K562 (cell line): ENCODE data around the gene RBBP8. TPM values are rescaled to one million over a fixed set of nuclear protein-coding genes. Genes with fewer than 3 reads are reported as not detected.

Experiments
- ATF6 ChIP-seq: sonication (generic); formaldehyde crosslinking; IDR thresholded peaks from 2 replicates; pipeline ENCODE4 v1.4.0; 2020; ENCODE audit warnings: mild to moderate bottlenecking, missing genetic modification reagents
- BRD9 ChIP-seq: fragments of 450-650 bp; IDR thresholded peaks from 2 replicates; pipeline ENCODE4 v1.6.1; 2018; ENCODE audit warnings: low read depth; ENCODE audit not compliant: partially characterized antibody
- MCM5 ChIP-seq: fragments of 450-650 bp; IDR thresholded peaks from 2 replicates; pipeline ENCODE4 v1.6.1; 2016; ENCODE audit warnings: low read depth
- PTRF ChIP-seq: fragments of 450-650 bp; IDR thresholded peaks from 2 replicates; pipeline ENCODE4 v1.6.1; 2016; ENCODE audit warnings: mild to moderate bottlenecking, missing genetic modification characterization, missing compliant biosample characterization
- RBM17 ChIP-seq: fragments of 200-400 bp; formaldehyde crosslinking; IDR thresholded peaks from 2 replicates; pipeline ENCODE4 v1.6.1; 2017; ENCODE audit warnings: low read depth, mild to moderate bottlenecking, low read length, borderline replicate concordance
- SP1 ChIP-seq: sonication (generic); formaldehyde crosslinking; IDR thresholded peaks from 2 replicates; pipeline ENCODE4 v1.8.1; 2022; ENCODE audit warnings: mild to moderate bottlenecking, missing genetic modification reagents
- THAP12 ChIP-seq: fragments of 250-450 bp; sonication (Bioruptor Pico); IDR thresholded peaks from 2 replicates; pipeline ENCODE4 v1.9.0; 2021; ENCODE audit warnings: mild to moderate bottlenecking, inconsistent platforms
- ZNF407 ChIP-seq: fragments of 450-650 bp; IDR thresholded peaks from 2 replicates; pipeline ENCODE4 v1.6.1; 2016; ENCODE audit warnings: low read depth
- polyA plus RNA-seq, 8 experiments: library from polyadenylated mRNA; depleted of rRNA in 4 of 8; stranded (reverse) in 5 of 8; unstranded in 3 of 8; fragments of >200 nt; fragmentation: Nextera tagmentation in 2 of 8; fragmentation: Illumina TruSeq in 1 of 8; extraction: Ambion mirVana in 2 of 8; extraction: Trizol in 1 of 8; gene quantifications; 2 replicates each; pipeline versions ENCODE4 v1.2.1 to v1.2.3, GENCODE V29; 2011 to 2014; ENCODE audit warnings: inconsistent platforms in 1 of 8, missing spikeins in 1 of 8
- total RNA-seq, 7 experiments: library from RNA; depleted of rRNA in 6 of 7; stranded (reverse); fragments of >200 nt in 6 of 7; fragmentation: Illumina TruSeq in 2 of 7; extraction: Trizol in 2 of 7; gene quantifications; 2 replicates each; pipeline versions ENCODE4 v1.2.1 to v1.2.3, GENCODE V29; 2011 to 2021; ENCODE audit warnings: low replicate concordance in 1 of 7

The RBBP8 gene
- total and polyA plus RNA-seq, 9 of the 15 experiments (the other 6 are each of a cell fraction or from before 2014, with no cell fraction given), result 28.4 to 63.1 (median 48.9) TPM

- no peak for TF ChIP-seq ZNF407
- no peak for TF ChIP-seq BRD9
- TF ChIP-seq PTRF (tag), result no peak
- TF ChIP-seq RBM17, result no peak
- no peak for TF ChIP-seq SP1 (CRISPR knock-in tag)
- no peak for TF ChIP-seq ATF6 (CRISPR knock-in tag)
- TF ChIP-seq THAP12 (CRISPR knock-in tag), result no peak
- TF ChIP-seq MCM5, result no peak
Measured at GRCh38 chr18:23032030-23032582, 99.0 kb downstream of the RBBP8 start (continued).
